Stomach (tissue), 4 donors: Measurements from ENCODE around the gene CTAGE1.

Source experiments
- CTCF ChIP-seq, 7 experiments: fragments of 450-650 bp in 4 of 7; fragments of 200-600 bp in 3 of 7; sonication (generic) in 3 of 7; IDR thresholded peaks; one replicate each; pipeline ENCODE4 v1.5.1; 2016 to 2019; ENCODE audit warnings: antibody characterized with exemption in 7 of 7, control low read depth in 2 of 7, mild to moderate bottlenecking in 1 of 7
- EP300 ChIP-seq: sonication (generic); formaldehyde crosslinking; IDR thresholded peaks from one replicate; pipeline ENCODE4 v1.6.1; 2017; ENCODE audit warnings: antibody characterized with exemption

GRCh38 chr18:22453315-22453714 is 35.6 kb upstream of the CTAGE1 start:
- TF ChIP-seq CTCF (IDR thresholded peaks at IDR 0.05) (no peak), EP300 (no peak)
